Left ventricle myocardium inferior (tissue), 1 donor: ENCODE data around the gene SETDB1. TPM values are rescaled to one million over a fixed set of nuclear protein-coding genes. Genes with fewer than 3 reads are reported as not detected.

Source experiments
- DNase-seq: peaks from one replicate; pipeline ENCODE4 v3.0.0-alpha.2; 2020
- H3K27ac ChIP-seq: fragments of 200-600 bp; replicated peaks from 2 replicates; pipeline ENCODE4 v1.8.0; 2021
- H3K27me3 ChIP-seq: fragments of 200-600 bp; 2 replicates; pipeline ENCODE4 v1.8.0; 2021; ENCODE audit warnings: low read depth
- H3K36me3 ChIP-seq: fragments of 200-600 bp; 2 replicates; pipeline ENCODE4 v1.8.0; 2021
- H3K4me1 ChIP-seq: fragments of 200-600 bp; 2 replicates; pipeline ENCODE4 v1.8.0; 2021
- H3K4me3 ChIP-seq: fragments of 200-600 bp; 2 replicates; pipeline ENCODE4 v1.8.0; 2021; ENCODE audit warnings: mild to moderate bottlenecking, moderate library complexity
- H3K9me3 ChIP-seq: fragments of 200-600 bp; replicated peaks from 2 replicates; pipeline ENCODE4 v1.8.0; 2021
- intact Hi-C: fragments of 100-400 bp; cut with micrococcal nuclease; formaldehyde crosslinking; loops from one replicate; pipeline ENCODE4 v1.11.0; 2022
- total RNA-seq: library from RNA; stranded (reverse); fragmentation: NEBNext Ultra II Directional; extraction: Animal tissue kit (Norgen Biotek cat#: 25700); gene quantifications from one replicate; pipeline ENCODE4 v1.2.1, GENCODE V29; 2021
- TF ChIP-seq, protein P1 (sequence below): fragments of 200-600 bp; IDR thresholded peaks from 2 replicates; pipeline ENCODE4 v1.8.0; 2021; ENCODE audit warnings: antibody characterized with exemption, mild to moderate bottlenecking, borderline replicate concordance
- donor health status: DM: no; HTN: yes; CAD: no; lungs with severe emphysema.

The SETDB1 gene
- total RNA-seq, 1 donor from 2014 or later, result 17.2 TPM

DNA sequence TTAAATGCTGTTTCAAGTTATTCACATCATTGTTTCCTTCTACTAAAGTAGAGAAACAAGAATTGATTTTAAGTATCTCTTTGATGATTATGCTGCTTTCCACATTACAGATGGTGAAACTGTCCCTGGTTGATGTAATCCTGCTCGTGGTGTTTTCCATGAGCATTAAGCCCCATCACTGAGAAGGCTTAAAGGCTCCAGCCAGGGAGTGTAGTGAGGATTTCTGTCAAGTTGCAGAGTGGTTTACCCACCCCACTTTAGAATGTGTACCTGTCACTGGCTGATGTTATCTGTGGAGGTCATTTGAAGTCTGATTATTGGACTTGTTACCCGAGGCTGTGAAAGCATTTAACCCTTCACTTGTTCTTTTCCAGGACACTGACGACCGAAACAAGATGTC, 35.6 kb downstream of the SETDB1 start:
- H3K4me1 ChIP-seq, result no peaks in the 10 kb centered on the region
- H3K36me3 ChIP-seq, result peaks cover 100% of the 10 kb centered on the region
- H3K4me3 ChIP-seq, result no peak overlapping the region
- no peak for DNase-seq
- no peaks in the 10 kb centered on the region for H3K9me3 ChIP-seq
- intact Hi-C loops, result no loop called here
- TF ChIP-seq, protein P1, sequence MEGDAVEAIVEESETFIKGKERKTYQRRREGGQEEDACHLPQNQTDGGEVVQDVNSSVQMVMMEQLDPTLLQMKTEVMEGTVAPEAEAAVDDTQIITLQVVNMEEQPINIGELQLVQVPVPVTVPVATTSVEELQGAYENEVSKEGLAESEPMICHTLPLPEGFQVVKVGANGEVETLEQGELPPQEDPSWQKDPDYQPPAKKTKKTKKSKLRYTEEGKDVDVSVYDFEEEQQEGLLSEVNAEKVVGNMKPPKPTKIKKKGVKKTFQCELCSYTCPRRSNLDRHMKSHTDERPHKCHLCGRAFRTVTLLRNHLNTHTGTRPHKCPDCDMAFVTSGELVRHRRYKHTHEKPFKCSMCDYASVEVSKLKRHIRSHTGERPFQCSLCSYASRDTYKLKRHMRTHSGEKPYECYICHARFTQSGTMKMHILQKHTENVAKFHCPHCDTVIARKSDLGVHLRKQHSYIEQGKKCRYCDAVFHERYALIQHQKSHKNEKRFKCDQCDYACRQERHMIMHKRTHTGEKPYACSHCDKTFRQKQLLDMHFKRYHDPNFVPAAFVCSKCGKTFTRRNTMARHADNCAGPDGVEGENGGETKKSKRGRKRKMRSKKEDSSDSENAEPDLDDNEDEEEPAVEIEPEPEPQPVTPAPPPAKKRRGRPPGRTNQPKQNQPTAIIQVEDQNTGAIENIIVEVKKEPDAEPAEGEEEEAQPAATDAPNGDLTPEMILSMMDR, result no peak
- H3K27me3 ChIP-seq, result no peaks in the 10 kb centered on the region
- H3K27ac ChIP-seq, result no peak overlapping the region

- TF ChIP-seq, protein P1, result no peak
- peaks cover 2% of the 10 kb centered on the region for H3K4me1 ChIP-seq
- no peak for DNase-seq
- peaks cover 100% of the 10 kb centered on the region for H3K36me3 ChIP-seq
- no peak overlapping the region for H3K27ac ChIP-seq
- no peak overlapping the region for H3K4me3 ChIP-seq
- intact Hi-C loops, result no loop called here
- H3K9me3 ChIP-seq, result no peaks in the 10 kb centered on the region
- no peaks in the 10 kb centered on the region for H3K27me3 ChIP-seq
Measured at GRCh38 chr1:150963321-150964163, 37.4 kb downstream of the SETDB1 start.

DNA sequence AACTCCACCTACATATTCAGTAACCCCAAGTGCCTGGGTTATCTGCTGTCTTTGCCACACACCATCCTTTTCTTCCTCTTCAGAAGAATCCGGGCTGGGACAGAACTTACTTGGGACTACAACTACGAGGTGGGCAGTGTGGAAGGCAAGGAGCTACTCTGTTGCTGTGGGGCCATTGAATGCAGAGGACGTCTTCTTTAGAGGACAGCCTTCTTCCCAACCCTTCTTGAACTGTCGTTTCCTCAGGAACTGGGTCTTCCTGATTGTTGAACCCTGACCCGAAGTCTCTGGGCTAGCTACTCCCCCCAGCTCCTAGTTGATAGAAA, 38.0 kb downstream of the SETDB1 start:
- Histone ChIP-seq H3K36me3 (peaks cover 100% of the 10 kb centered on the region), H3K27ac (no peak overlapping the region), H3K4me1 (peaks cover 6% of the 10 kb centered on the region), H3K9me3 (no peaks in the 10 kb centered on the region), H3K27me3 (no peaks in the 10 kb centered on the region), H3K4me3 (no peak overlapping the region)
- no peak for DNase-seq
- intact Hi-C loops, result no loop called here
- TF ChIP-seq, protein P1, result no peak

- DNase-seq, result no peak
- Histone ChIP-seq H3K27me3 (no peaks in the 10 kb centered on the region), H3K9me3 (no peaks in the 10 kb centered on the region), H3K4me1 (peaks cover 20% of the 10 kb centered on the region), H3K36me3 (peaks cover 86% of the 10 kb centered on the region), H3K4me3 (no peak overlapping the region), H3K27ac (no peak overlapping the region)
- intact Hi-C loops, result no loop called here
- TF ChIP-seq, protein P1, result no peak
Measured at GRCh38 chr1:150965605-150966004, 39.4 kb downstream of the SETDB1 start.

DNA sequence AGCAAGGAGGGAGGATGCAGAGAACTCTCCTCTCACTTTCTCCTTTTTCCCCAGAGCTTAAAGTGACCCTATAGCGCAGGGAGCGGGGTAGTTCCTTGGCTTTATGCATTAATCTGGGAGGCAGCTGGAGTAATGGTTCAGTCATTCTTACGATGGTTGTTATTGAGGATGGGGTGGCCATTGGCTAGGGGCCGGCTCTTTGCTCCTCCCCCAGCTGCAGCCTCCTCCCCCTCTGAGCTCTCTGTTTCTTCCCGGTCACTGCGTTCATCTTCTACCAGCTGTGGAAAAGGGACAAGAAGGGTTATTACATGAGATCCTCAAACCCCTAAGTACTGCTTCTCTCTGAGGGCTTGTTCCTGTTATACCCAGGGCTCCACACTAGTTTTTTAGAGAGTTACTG, 39.8 kb downstream of the SETDB1 start:
- Histone ChIP-seq H3K4me1 (peaks cover 24% of the 10 kb centered on the region), H3K9me3 (no peaks in the 10 kb centered on the region), H3K27me3 (no peaks in the 10 kb centered on the region), H3K4me3 (no peak overlapping the region), H3K27ac (no peak overlapping the region), H3K36me3 (peaks cover 82% of the 10 kb centered on the region)
- DNase-seq, result no peak
- intact Hi-C loops, result no loop called here
- TF ChIP-seq, protein P1, result no peak
